HG03103 (cell line): ENCODE measurements around the gene MBD1.
A peak's percentile ranks its signal among the peaks of the same experiment; 100 is the strongest.
"Not testable (repeated sequence)": the region's sequence is repeated elsewhere in the genome, so short reads cannot be mapped to it uniquely, and the experiment has no call there.

ENCODE experiments used
- ATAC-seq: cut with Tn5 transposase; IDR thresholded peaks from one replicate; pipeline ENCODE4 v1.9.1; 2021; ENCODE audit warnings: low read depth; ENCODE audit not compliant: unreplicated experiment

MBD1 gene, protein sequence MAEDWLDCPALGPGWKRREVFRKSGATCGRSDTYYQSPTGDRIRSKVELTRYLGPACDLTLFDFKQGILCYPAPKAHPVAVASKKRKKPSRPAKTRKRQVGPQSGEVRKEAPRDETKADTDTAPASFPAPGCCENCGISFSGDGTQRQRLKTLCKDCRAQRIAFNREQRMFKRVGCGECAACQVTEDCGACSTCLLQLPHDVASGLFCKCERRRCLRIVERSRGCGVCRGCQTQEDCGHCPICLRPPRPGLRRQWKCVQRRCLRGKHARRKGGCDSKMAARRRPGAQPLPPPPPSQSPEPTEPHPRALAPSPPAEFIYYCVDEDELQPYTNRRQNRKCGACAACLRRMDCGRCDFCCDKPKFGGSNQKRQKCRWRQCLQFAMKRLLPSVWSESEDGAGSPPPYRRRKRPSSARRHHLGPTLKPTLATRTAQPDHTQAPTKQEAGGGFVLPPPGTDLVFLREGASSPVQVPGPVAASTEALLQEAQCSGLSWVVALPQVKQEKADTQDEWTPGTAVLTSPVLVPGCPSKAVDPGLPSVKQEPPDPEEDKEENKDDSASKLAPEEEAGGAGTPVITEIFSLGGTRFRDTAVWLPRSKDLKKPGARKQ

GRCh38 chr18:50281295-50281971 is at the start of gene MBD1:
Gene MBD1 (minus strand): TSS chr18:50281523. CDS start chr18:50279992, 1,531 bp downstream.
- ATAC-seq = peak; percentile 92

GRCh38 chr18:50330176-50330575 is 48.9 kb upstream of the MBD1 start:
- ATAC-seq = no peak

GRCh38 chr18:50327983-50328382 is 46.7 kb upstream of the MBD1 start:
- ATAC-seq = no peak

DNA sequence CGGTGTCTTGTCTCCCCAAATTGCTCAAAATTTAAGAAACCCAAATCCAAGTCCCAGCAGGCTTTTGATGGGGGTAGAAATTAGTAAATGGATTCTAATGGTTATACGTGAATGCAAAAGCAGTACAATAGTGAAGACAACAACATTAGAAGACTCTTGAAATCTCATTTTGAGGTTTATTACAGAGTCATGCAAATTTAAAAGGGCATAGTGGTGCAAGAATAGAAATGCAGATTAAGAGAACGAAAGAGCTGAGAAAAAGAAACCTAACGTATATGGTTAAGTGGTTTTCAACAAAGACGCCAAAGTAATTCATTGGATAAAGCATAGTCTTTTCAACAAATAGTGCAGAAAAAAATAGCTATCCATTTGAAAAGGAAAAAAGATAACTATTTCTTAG is 39.4 kb upstream of the MBD1 start:
- ATAC-seq = peak; percentile 60

DNA sequence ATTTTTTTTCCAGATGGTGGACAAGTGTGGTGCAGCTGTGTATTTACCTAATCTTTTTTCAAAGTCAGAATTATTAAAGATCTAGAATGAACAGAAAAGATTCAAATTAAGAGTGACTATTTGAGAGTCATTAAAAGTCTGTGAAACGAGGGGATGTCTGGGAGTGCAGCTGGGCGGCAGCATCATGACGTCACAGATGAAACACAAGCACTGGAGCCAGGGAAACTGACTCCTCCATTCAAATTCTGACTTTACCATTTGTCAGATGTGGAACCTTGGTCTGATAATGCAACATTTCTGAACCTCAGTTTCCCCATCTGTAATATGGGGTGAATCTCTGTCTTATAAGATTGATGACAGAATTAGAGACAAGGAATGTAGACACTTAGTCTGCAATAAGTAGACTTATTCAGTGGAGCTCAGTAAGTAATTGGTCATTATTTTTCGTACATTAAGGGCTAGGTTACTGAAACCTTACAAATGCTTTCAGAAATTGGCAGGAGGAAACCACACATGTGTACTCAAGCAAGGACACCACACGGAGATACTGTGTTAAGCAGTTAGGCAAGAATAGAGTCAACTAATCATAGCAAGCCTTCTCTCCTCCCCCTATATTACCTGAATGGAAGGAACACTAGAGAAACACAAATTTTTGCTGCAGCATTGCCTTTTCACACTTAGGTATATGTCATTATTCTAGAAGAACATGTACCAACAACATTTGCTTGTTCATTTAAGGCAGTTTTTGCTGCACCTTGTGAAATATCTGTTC is 34.0 kb upstream of the MBD1 start:
- peak; percentile 72 for ATAC-seq

GRCh38 chr18:50313873-50314460 is 32.6 kb upstream of the MBD1 start:
- ATAC-seq = no peak

GRCh38 chr18:50313031-50313607 is 31.8 kb upstream of the MBD1 start:
- no peak for ATAC-seq

GRCh38 chr18:50312296-50313030 is 31.1 kb upstream of the MBD1 start:
- peak; percentile 58 for ATAC-seq

- ATAC-seq = no peak
Observed at GRCh38 chr18:50311650-50312049, 30.3 kb upstream of the MBD1 start.

DNA sequence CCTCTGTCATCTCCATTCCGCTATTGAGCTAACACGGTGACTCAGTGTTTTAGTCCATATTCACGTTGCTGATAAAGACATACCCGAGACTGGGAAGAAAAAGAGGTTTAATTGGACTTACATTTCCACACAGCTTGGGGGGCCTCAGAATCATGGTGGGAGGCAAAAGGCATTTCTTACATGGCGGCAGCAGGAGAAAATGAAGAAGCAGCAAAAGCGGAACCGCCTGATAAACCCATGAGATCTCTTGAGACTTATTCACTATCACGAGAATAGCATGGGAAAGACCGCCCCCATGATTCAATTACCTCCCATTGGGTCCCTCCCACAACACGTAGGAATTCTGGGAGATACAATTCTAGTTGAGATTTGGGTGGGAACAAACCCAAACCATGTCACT is 28.8 kb upstream of the MBD1 start:
- no peak for ATAC-seq

DNA sequence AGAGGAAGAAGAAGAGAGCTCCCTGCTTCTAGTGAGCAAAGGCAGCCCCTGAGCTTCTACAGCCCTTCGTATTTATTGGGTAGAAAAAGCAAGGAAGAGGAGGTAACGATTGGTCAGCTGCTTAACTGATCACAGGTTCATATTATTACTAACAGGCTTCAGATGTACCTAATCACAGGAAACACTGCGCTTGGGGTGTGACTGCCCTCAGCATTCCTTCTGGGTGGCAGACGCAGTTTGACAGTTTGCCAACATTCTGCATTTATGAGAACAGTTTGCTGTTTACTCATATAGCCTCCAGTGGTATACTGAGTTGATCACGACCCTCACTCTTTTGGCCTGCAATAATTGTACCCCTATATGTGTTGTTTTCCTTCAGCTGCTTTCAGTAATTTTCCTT is 27.5 kb upstream of the MBD1 start:
- ATAC-seq = not testable (repeated sequence)

DNA sequence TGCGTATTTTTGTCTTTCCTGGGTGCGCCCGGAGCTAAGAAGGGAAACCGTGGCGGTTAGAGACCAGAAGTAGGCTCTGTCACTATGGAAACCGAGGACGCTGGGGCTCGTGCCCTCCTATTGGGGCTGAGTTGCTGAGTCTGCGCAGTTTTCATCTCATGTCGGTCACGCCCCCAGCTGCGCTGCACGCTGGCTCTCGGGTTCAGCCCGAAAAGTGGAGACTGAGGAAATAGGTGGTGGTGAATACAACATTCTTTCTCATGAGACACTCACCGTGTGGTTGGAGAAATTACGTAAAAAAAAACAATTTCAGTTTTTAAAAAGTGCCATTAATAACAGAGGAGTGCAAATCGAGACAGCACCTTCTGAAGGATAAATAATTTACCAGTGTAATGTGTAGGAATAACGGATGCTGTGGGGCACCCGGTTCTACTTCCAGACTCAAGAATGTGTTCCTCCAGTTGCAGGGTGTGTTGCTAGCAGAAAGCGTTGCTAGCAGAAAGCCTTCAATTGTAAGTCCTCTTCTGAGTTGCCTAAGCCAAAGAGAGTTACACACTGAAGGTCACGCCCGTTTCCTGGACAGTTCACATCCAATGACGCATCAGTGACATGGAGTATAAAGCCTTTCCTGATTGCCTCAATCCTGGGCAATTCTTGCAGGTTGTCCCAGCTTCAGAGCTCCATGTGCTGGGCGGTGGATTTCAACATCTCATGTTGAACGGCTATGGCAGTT is 26.6 kb upstream of the MBD1 start:
- peak; percentile 74 for ATAC-seq

GRCh38 chr18:50307400-50307737 is 26.0 kb upstream of the MBD1 start:
- no peak for ATAC-seq

DNA sequence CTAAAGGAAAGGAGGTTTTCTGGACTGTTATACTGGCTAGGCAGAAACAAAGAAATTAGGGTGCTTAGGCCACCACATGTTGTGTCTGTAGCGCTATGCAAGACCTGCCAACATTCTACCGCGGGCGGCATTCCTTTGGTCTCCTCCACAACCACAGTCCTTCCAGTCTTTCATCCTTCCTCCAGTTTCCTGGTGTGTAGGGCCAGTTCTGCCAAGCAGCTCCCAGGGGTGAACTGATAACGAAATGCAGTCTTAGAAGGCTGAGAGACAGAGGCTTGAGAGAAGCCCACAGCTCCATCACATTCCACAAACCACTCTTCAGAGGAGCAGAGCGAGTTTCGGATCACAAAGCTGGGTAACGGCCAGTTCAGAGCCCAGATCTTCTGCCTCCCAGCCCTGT is 25.6 kb upstream of the MBD1 start:
- ATAC-seq = no peak

DNA sequence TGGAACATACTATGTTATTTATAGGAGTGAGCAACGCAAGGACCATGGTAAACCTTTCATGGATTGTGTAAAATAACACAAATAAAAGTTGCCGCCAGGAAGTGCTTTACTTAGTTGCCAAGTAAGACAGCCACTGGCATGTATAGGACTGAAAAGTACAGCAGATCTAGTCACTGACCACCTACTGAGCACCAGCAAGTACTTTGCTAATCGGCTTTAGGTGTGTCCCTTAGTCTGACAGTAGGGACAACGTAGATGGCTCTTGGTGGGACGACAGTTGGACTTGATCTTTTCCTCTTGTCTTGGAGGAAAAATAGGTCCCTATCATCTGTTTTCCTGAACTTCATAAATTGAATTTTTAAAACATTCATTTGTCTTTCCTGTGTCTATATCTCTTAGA is 19.8 kb upstream of the MBD1 start:
- no peak for ATAC-seq

DNA sequence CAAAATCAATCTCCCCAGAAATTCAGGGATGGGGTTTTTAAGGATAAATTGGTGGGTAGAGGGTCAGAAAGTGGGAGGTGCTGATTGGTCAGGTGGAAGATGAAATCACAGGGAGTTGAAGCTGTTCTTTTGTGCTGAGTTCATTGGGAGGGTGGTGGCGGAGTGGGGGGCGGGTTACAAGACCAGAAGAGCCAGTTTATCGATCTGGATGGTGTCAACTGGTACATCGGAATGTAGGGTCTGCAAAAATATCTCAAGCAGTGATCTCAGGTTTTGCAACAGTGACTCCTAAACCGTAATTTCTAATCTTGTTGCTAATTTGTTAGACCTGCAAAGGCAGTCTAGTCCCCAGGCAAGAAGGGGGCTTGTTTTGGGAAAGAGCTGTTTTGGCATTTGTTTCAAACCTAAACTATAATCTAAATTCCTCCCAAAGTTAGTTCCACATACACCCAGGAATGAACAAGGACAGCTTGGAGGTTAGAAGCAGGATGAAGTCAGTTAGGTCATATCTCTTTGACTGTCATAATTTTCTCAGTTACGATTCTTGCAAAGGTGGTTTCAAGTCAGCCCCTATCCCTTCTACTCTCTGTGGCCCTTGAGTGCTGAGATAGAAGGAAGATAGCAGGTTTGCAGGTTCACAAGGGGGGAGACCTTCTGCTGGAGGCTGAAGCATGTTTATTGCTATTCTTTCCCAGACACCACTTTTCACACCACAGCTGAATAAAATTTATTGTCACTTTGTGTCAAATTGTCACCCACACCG is 18.5 kb upstream of the MBD1 start:
- no peak for ATAC-seq

GRCh38 chr18:50298443-50299284 is 17.3 kb upstream of the MBD1 start:
- no peak for ATAC-seq
